HCT116 (cell line): ENCODE results near the gene ANKRD63. TPM values are rescaled to one million over a fixed set of nuclear protein-coding genes. Genes with fewer than 3 reads are reported as not detected.
A peak's percentile ranks its signal among the peaks of the same experiment; 100 is the strongest.

Source experiments
- ATAC-seq: fragments of 200-7000 bp; cut with Tn5 transposase; 2 replicates; pipeline ENCODE4 v1.9.1; 2020; ENCODE audit warnings: mild to moderate bottlenecking, moderate library complexity
- BruUV-seq: library from RNA; stranded (reverse); fragments of 400-500 nt; replicated peaks from 2 replicates; lab custom pipeline; 2021; lab: Mats Ljungman, UMichigan
- CTCF ChIA-PET: fragments of 300-600 bp; sonication (Branson Sonifier 250); formaldehyde crosslinking; loops from one replicate; lab custom pipeline; 2021; ENCODE audit warnings: antibody characterized with exemption; lab: Charles Lee
- POLR2A ChIA-PET: fragments of 300-600, 350-600 bp; sonication (Branson Sonifier 250); formaldehyde crosslinking; loops from one replicate; lab custom pipeline; 2021; ENCODE audit warnings: antibody characterized with exemption; lab: Charles Lee
- RAD21 ChIA-PET, 2 experiments: fragments of 300-600 bp; sonication (Branson Sonifier 250); formaldehyde crosslinking; loops; one replicate each; lab custom pipeline; 2023; ENCODE audit warnings: low total read pairs in 2 of 2; ENCODE audit not compliant: uncharacterized antibody in 2 of 2, unreplicated experiment in 2 of 2, low non-redundant PET in 1 of 2; lab: Charles Lee
- DNase-seq: peaks from one replicate; pipeline ENCODE4 v3.0.0-alpha.2; 2010; ENCODE audit warnings: low read depth, low spot score
- H2AFZ ChIP-seq: fragments of 200-600 bp; shearing (Covaris generic), sonication (generic); 2 replicates; pipeline ENCODE4 v1.6.1; 2017; ENCODE audit warnings: low read depth, mixed run types, mixed read lengths, antibody characterized with exemption, low read length; ENCODE audit not compliant: poor library complexity, severe bottlenecking
- H3K27ac ChIP-seq: 2 replicates; pipeline ENCODE4 v1.5.1; 2012; ENCODE audit warnings: low read depth, low read length
- H3K27me3 ChIP-seq: fragments of 200-600 bp; sonication (generic); 2 replicates; pipeline ENCODE4 v1.6.1; 2016; ENCODE audit warnings: mixed run types, low read length, mixed read lengths; ENCODE audit not compliant: insufficient read depth
- H3K36me3 ChIP-seq, 2 experiments: fragments of 200-500 bp in 1 of 2; fragments of 200-600 bp in 1 of 2; sonication (Bioruptor generic) in 1 of 2; sonication (generic) in 1 of 2; 2 replicates each; pipeline versions ENCODE4 v1.5.1 to v1.6.1; 2014 to 2016; ENCODE audit warnings: low read length in 2 of 2, inconsistent platforms in 1 of 2, mixed read lengths in 1 of 2, mixed run types in 1 of 2; ENCODE audit not compliant: insufficient read depth in 2 of 2, control insufficient read depth in 1 of 2
- H3K4me1 ChIP-seq, 2 experiments: fragments of 200-600 bp in 1 of 2; sonication (generic) in 1 of 2; 2 replicates each; pipeline versions ENCODE4 v1.5.1 to v1.6.1; 2012 to 2017; ENCODE audit warnings: low read length in 2 of 2, inconsistent platforms in 1 of 2, mild to moderate bottlenecking in 1 of 2, mixed read lengths in 1 of 2, mixed run types in 1 of 2, moderate library complexity in 1 of 2; ENCODE audit not compliant: insufficient read depth in 2 of 2, control insufficient read depth in 1 of 2
- H3K4me2 ChIP-seq: fragments of 200-600 bp; sonication (generic); 2 replicates; pipeline ENCODE4 v1.6.1; 2017; ENCODE audit warnings: mixed run types, low read length, mixed read lengths
- H3K4me3 ChIP-seq, 2 experiments: fragments of 200-600 bp in 1 of 2; sonication (generic) in 1 of 2; replicated peaks in 1 of 2; 2 replicates each; pipeline ENCODE4 v1.5.1; 2011 to 2016; ENCODE audit warnings: low read length in 2 of 2, control low read depth in 1 of 2, low read depth in 1 of 2, mild to moderate bottlenecking in 1 of 2, mixed read lengths in 1 of 2, mixed run types in 1 of 2
- H3K79me2 ChIP-seq: fragments of 200-600 bp; sonication (generic); 2 replicates; pipeline ENCODE4 v1.6.1; 2017; ENCODE audit warnings: mild to moderate bottlenecking, mixed run types, low read length, moderate library complexity, mixed read lengths; ENCODE audit not compliant: insufficient read depth
- H3K9ac ChIP-seq: fragments of 200-600 bp; sonication (generic); 2 replicates; pipeline ENCODE4 v1.6.1; 2016; ENCODE audit warnings: low read length, mixed read lengths
- H3K9me2 ChIP-seq: fragments of 200-600 bp; sonication (generic), shearing (Covaris generic); 2 replicates; pipeline ENCODE4 v1.6.1; 2017; ENCODE audit warnings: mixed run types, mild to moderate bottlenecking, moderate library complexity; ENCODE audit not compliant: insufficient read depth
- H3K9me3 ChIP-seq, 2 experiments: fragments of 200-500 bp in 1 of 2; fragments of 200-600 bp in 1 of 2; sonication (Bioruptor generic) in 1 of 2; sonication (generic) in 1 of 2; 2 replicates each; pipeline ENCODE4 v1.6.1; 2014 to 2017; ENCODE audit warnings: low read length in 2 of 2, mixed read lengths in 2 of 2, inconsistent platforms in 1 of 2, low read depth in 1 of 2, mild to moderate bottlenecking in 1 of 2, mixed run types in 1 of 2, moderate library complexity in 1 of 2; ENCODE audit not compliant: control insufficient read depth in 1 of 2, insufficient read depth in 1 of 2
- H4K20me1 ChIP-seq: fragments of 200-600 bp; sonication (generic), shearing (Covaris generic); 2 replicates; pipeline ENCODE4 v1.6.1; 2017; ENCODE audit warnings: mixed run types, mild to moderate bottlenecking, moderate library complexity; ENCODE audit not compliant: insufficient read depth
- CBX3 ChIP-seq: IDR thresholded peaks from 2 replicates; pipeline ENCODE4 v1.6.1; 2012; ENCODE audit warnings: low read depth
- CEBPB ChIP-seq: IDR thresholded peaks from 2 replicates; pipeline ENCODE4 v1.6.1; 2012; ENCODE audit warnings: low read depth
- EGR1 ChIP-seq: IDR thresholded peaks from 2 replicates; pipeline ENCODE4 v1.6.1; 2012; ENCODE audit warnings: low read depth
- ELF1 ChIP-seq: IDR thresholded peaks from 2 replicates; pipeline ENCODE4 v1.6.1; 2012; ENCODE audit warnings: low read depth, borderline replicate concordance
- EZH2phosphoT487 ChIP-seq: fragments of 200-600 bp; IDR thresholded peaks from 2 replicates; pipeline ENCODE4 v1.6.1; 2018; ENCODE audit warnings: antibody characterized with exemption, borderline replicate concordance
- FOSL1 ChIP-seq: IDR thresholded peaks from 2 replicates; pipeline ENCODE4 v1.6.1; 2012; ENCODE audit warnings: low read depth
- POLR2A ChIP-seq: IDR thresholded peaks from 2 replicates; pipeline ENCODE4 v1.7.0; 2011; ENCODE audit warnings: borderline replicate concordance; ENCODE audit not compliant: insufficient read depth, insufficient read length; ENCODE audit errors: extremely low read depth
- RAD21 ChIP-seq: IDR thresholded peaks from 2 replicates; pipeline ENCODE4 v1.6.1; 2012; ENCODE audit warnings: low read depth, mild to moderate bottlenecking
- SIN3A ChIP-seq: IDR thresholded peaks from 2 replicates; pipeline ENCODE4 v1.6.1; 2012; ENCODE audit warnings: low read depth
- SP1 ChIP-seq: IDR thresholded peaks from 2 replicates; pipeline ENCODE4 v1.6.1; 2012; ENCODE audit warnings: low read depth
- TCF7L2 ChIP-seq: IDR thresholded peaks from 2 replicates; pipeline ENCODE4 v1.7.0; 2011; ENCODE audit warnings: borderline replicate concordance, inconsistent platforms; ENCODE audit not compliant: insufficient read depth, insufficient read length; ENCODE audit errors: extremely low read depth
- ZBTB33 ChIP-seq: IDR thresholded peaks from 2 replicates; pipeline ENCODE4 v1.6.1; 2011; ENCODE audit warnings: mild to moderate bottlenecking, low read length, moderate library complexity; ENCODE audit not compliant: insufficient replicate concordance; ENCODE audit errors: extremely low read depth
- intact Hi-C: fragments of 100-400 bp; cut with micrococcal nuclease; formaldehyde crosslinking; loops from 2 replicates; pipeline ENCODE4 v1.10.0; 2022
- total RNA-seq: library from RNA; stranded (reverse); gene quantifications from one replicate; pipeline ENCODE4 v1.2.1, GENCODE V29; 2021; ENCODE audit not compliant: unreplicated experiment
- TF ChIP-seq, protein P1 (sequence below): IDR thresholded peaks from 2 replicates; pipeline ENCODE4 v1.6.1; 2012

ANKRD63 gene
- total RNA-seq, 1 experiment from 2014 or later, result 0.89 TPM

- Histone ChIP-seq H4K20me1 (no peaks in the 10 kb centered on the region), H3K9me2 (no peaks in the 10 kb centered on the region), H3K9me3 (no peaks in the 10 kb centered on the region), H2AFZ (no peak overlapping the region), H3K4me1 (peaks cover 10 to 41% of the 10 kb centered on the region in 2 experiments), H3K27ac (no peak overlapping the region), H3K9ac (no peak overlapping the region), H3K4me2 (no peak overlapping the region), H3K27me3 (no peaks in the 10 kb centered on the region), H3K36me3 (no peaks in the 10 kb centered on the region), H3K79me2 (no peaks in the 10 kb centered on the region), H3K4me3 (no peak overlapping the region)
- ChIA-PET RAD21 (no interaction called here), CTCF (no interaction called here), POLR2A (no interaction called here)
- intact Hi-C loops, result no loop called here
- no peak for ATAC-seq
- no peak for TF ChIP-seq TCF7L2
- TF ChIP-seq ZBTB33, result no peak
- TF ChIP-seq SP1, result no peak
- TF ChIP-seq EZH2phosphoT487, result no peak
- no peak for TF ChIP-seq CBX3
- TF ChIP-seq SIN3A, result no peak
- BruUV-seq, result no TSS peak
- DNase-seq, result no peak
Measured at GRCh38 chr15:40235201-40235885, 47.5 kb downstream of the ANKRD63 start.

GRCh38 chr15:40234783-40235182 is 48.1 kb downstream of the ANKRD63 start:
- CTCF ChIA-PET, result no interaction called here
- intact Hi-C loops, result no loop called here
- Histone ChIP-seq H3K27ac (0 out of 2 replicates have a peak overlapping the region, but pooled peaks have one; percentile 20), H3K9me3 (no peaks in the 10 kb centered on the region), H3K4me3 (no peak overlapping the region), H3K27me3 (no peaks in the 10 kb centered on the region), H2AFZ (no peak overlapping the region), H3K4me2 (peak overlapping the region; percentile 2; the same call in 1 of the 2 replicates), H3K9me2 (no peaks in the 10 kb centered on the region), H3K9ac (no peak overlapping the region), H3K79me2 (no peaks in the 10 kb centered on the region), H4K20me1 (no peaks in the 10 kb centered on the region), H3K4me1 (peaks cover 10 to 36% of the 10 kb centered on the region in 2 experiments), H3K36me3 (peaks cover 0 to under 1% of the 10 kb centered on the region in 2 experiments; a peak in 1 of 4 replicates)
- DNase-seq, result no peak
- no TSS peak for BruUV-seq
- no peak for ATAC-seq
- RAD21 ChIA-PET, result no interaction called here
- POLR2A ChIA-PET, result no interaction called here
- TF ChIP-seq ELF1 (no peak), RAD21 (no peak), EZH2phosphoT487 (no peak), ZBTB33 (no peak), CBX3 (no peak), EGR1 (no peak), FOSL1 (no peak), CEBPB (no peak), POLR2A (no peak)
- TF ChIP-seq, protein P1, sequence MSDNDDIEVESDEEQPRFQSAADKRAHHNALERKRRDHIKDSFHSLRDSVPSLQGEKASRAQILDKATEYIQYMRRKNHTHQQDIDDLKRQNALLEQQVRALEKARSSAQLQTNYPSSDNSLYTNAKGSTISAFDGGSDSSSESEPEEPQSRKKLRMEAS, result no peak
